B cell (primary cell): ENCODE data around the gene SERPINB1. TPM values are rescaled to one million over a fixed set of nuclear protein-coding genes. Genes with fewer than 3 reads are reported as not detected.

Experiments used
- ATAC-seq: fragments of 200-7000 bp; cut with Tn5 transposase; one replicate; pipeline ENCODE4 v1.10.0; 2021; ENCODE audit warnings: low read depth, mild to moderate bottlenecking, moderate number of reproducible peaks, moderate library complexity
- CTCF ChIA-PET: fragments of 350-600 bp; sonication (Branson Sonifier 250); formaldehyde crosslinking; loops from one replicate; lab custom pipeline; 2021; ENCODE audit warnings: antibody characterized with exemption, inconsistent platforms; lab: Charles Lee
- POLR2A ChIA-PET: fragments of 350-600 bp; sonication (Branson Sonifier 250); formaldehyde crosslinking; loops from one replicate; lab custom pipeline; 2021; ENCODE audit warnings: antibody characterized with exemption; lab: Charles Lee
- DNase-seq: peaks from one replicate; pipeline ENCODE4 v3.0.0; 2013
- H2AFZ ChIP-seq: 2 replicates; pipeline ENCODE4 v1.6.1; 2012; ENCODE audit warnings: mild to moderate bottlenecking, low read depth, low read length; ENCODE audit not compliant: insufficient read depth, poor library complexity, severe bottlenecking
- H3K27ac ChIP-seq, 2 donors: 1 replicate in 1 of 2; 2 replicates in 1 of 2; pipeline ENCODE4 v1.5.1; 2012 to 2013; ENCODE audit warnings: low read length in 2 of 2, mild to moderate bottlenecking in 2 of 2, moderate library complexity in 1 of 2
- H3K27me3 ChIP-seq, 4 experiments: fragments of 200-600 bp in 1 of 4; sonication (generic) in 1 of 4; replicated peaks in 1 of 4; 1 replicate in 2 of 4; 2 replicates in 2 of 4; pipeline versions ENCODE4 v1.6.1 to v1.7.0; 2013 to 2016; ENCODE audit warnings: low read length in 3 of 4, mild to moderate bottlenecking in 2 of 4, mixed read lengths in 1 of 4, moderate library complexity in 1 of 4; ENCODE audit not compliant: insufficient read depth in 4 of 4, control insufficient read depth in 3 of 4; ENCODE audit errors: control extremely low read depth in 1 of 4
- H3K36me3 ChIP-seq, 2 experiments: replicated peaks in 1 of 2; 1 replicate in 1 of 2; 2 replicates in 1 of 2; pipeline versions ENCODE4 v1.6.1 to v1.7.1; 2013; ENCODE audit warnings: low read length in 1 of 2; ENCODE audit not compliant: insufficient read depth in 2 of 2, control insufficient read depth in 1 of 2; ENCODE audit errors: control extremely low read depth in 1 of 2, extremely low read depth in 1 of 2
- H3K4me1 ChIP-seq, 2 donors: fragments of 200-600 bp in 1 of 2; sonication (generic) in 1 of 2; 1 replicate in 1 of 2; 2 replicates in 1 of 2; pipeline versions ENCODE4 v1.5.1 to v1.6.1; 2013 to 2017; ENCODE audit warnings: low read length in 2 of 2; ENCODE audit not compliant: control insufficient read depth in 2 of 2, insufficient read depth in 2 of 2
- H3K4me2 ChIP-seq: replicated peaks from 2 replicates; pipeline ENCODE3; 2012; ENCODE audit warnings: mild to moderate bottlenecking, low read depth, low read length; ENCODE audit not compliant: poor library complexity, severe bottlenecking
- H3K4me3 ChIP-seq, 5 experiments: fragments of 200-600 bp in 1 of 5; sonication (generic) in 1 of 5; 1 replicate in 3 of 5; 2 replicates in 2 of 5; pipeline versions ENCODE4 v1.5.1 to v1.7.0; 2011 to 2016; ENCODE audit warnings: low read length in 4 of 5, mild to moderate bottlenecking in 4 of 5, low read depth in 2 of 5, control low read depth in 1 of 5, moderate library complexity in 1 of 5; ENCODE audit not compliant: insufficient read depth in 1 of 5; ENCODE audit errors: control extremely low read depth in 1 of 5, extremely low read depth in 1 of 5
- H3K79me2 ChIP-seq: fragments of 200-600 bp; sonication (generic); one replicate; pipeline ENCODE4 v1.6.0; 2016; ENCODE audit warnings: low read length; ENCODE audit not compliant: control insufficient read depth, insufficient read depth
- H3K9ac ChIP-seq: fragments of 200-600 bp; sonication (generic); 2 replicates; pipeline ENCODE4 v1.6.1; 2017; ENCODE audit warnings: mild to moderate bottlenecking, low read length, moderate library complexity
- H3K9me3 ChIP-seq, 3 donors: one replicate each; pipeline versions ENCODE4 v1.6.1 to v1.7.1; 2013; ENCODE audit warnings: low read length in 2 of 3; ENCODE audit not compliant: control insufficient read depth in 2 of 3, insufficient read depth in 1 of 3; ENCODE audit errors: control extremely low read depth in 1 of 3
- H4K20me1 ChIP-seq: 2 replicates; pipeline ENCODE4 v1.6.0; 2012; ENCODE audit warnings: mild to moderate bottlenecking, low read length; ENCODE audit not compliant: insufficient read depth, control insufficient read depth, poor library complexity, severe bottlenecking
- H3K27ac Mint-ChIP-seq: one replicate; pipeline ENCODE4 v1.8.0; 2021; ENCODE audit warnings: mixed read lengths
- H3K27me3 Mint-ChIP-seq: one replicate; pipeline ENCODE4 v1.8.0; 2021; ENCODE audit warnings: mixed read lengths
- H3K4me1 Mint-ChIP-seq: one replicate; pipeline ENCODE4 v1.8.0; 2021; ENCODE audit warnings: mixed read lengths
- H3K4me3 Mint-ChIP-seq: one replicate; pipeline ENCODE4 v1.8.0; 2021; ENCODE audit warnings: mixed read lengths
- H3K9me3 Mint-ChIP-seq: one replicate; pipeline ENCODE4 v1.8.0; 2022; ENCODE audit warnings: mixed read lengths; ENCODE audit not compliant: insufficient read depth
- EZH2 ChIP-seq: IDR thresholded peaks from 2 replicates; pipeline ENCODE4 v1.6.1; 2012; ENCODE audit warnings: borderline replicate concordance, low read depth, mild to moderate bottlenecking, moderate library complexity, low read length; ENCODE audit not compliant: insufficient read depth, poor library complexity, severe bottlenecking
- WGBS: methylation state at CpG from one replicate; pipeline ENCODE4 v1.1.5; 2013; ENCODE audit warnings: missing lambda C conversion rate; ENCODE audit not compliant: insufficient coverage; 5-methylcytosine and 5-hydroxymethylcytosine counted together
- intact Hi-C: fragments of 100-400 bp; cut with micrococcal nuclease; formaldehyde crosslinking; loops from one replicate; pipeline ENCODE4 v1.10.0; 2022
- polyA plus RNA-seq: library from polyadenylated mRNA; depleted of rRNA; stranded (reverse); fragments of >200 nt; gene quantifications from 2 replicates; pipeline ENCODE4 v1.2.3, GENCODE V29; 2012
- total RNA-seq, 2 donors: library from RNA; stranded (reverse); fragments of 120-200 nt in 1 of 2; gene quantifications; 1 replicate in 1 of 2; 2 replicates in 1 of 2; pipeline versions ENCODE4 v1.2.3 to v1.2.4, GENCODE V29; 2013 to 2022
- TF ChIP-seq, protein P1 (sequence below): fragments of 200-600 bp; IDR thresholded peaks from one replicate; pipeline ENCODE4 v1.8.0; 2022; ENCODE audit warnings: antibody characterized with exemption, mild to moderate bottlenecking

SERPINB1 gene
- total and polyA plus RNA-seq, 2 donors (not counting 1 experiment from before 2014, with no cell fraction given), result 23.2 to 52.5 TPM

GRCh38 chr6:2857580-2858337 is 16.1 kb upstream of the SERPINB1 start:
- Histone ChIP-seq H3K9ac (peak overlapping the region; percentile 46), H3K4me1 (peaks cover 76 to 88% of the 10 kb centered on the region in 2 donors), H3K4me2 (peak overlapping the region; percentile 74), H3K79me2 (peaks cover 42% of the 10 kb centered on the region), H4K20me1 (no peaks in the 10 kb centered on the region), H2AFZ (peak overlapping the region; percentile 45), H3K9me3 (no peaks in the 10 kb centered on the region), H3K27me3 (no peaks in the 10 kb centered on the region), H3K27ac (peak overlapping the region; percentile 90 to 93), H3K4me3 (peak overlapping the region in 4 of 5 experiments; percentile 15 to 51 (median 38)), H3K36me3 (peaks cover 0 to 9% of the 10 kb centered on the region in 2 experiments)
- H3K27me3 Mint-ChIP-seq, result no peaks in the 10 kb centered on the region
- peak overlapping the region; percentile 89 for H3K4me3 Mint-ChIP-seq
- TF ChIP-seq, protein P1, sequence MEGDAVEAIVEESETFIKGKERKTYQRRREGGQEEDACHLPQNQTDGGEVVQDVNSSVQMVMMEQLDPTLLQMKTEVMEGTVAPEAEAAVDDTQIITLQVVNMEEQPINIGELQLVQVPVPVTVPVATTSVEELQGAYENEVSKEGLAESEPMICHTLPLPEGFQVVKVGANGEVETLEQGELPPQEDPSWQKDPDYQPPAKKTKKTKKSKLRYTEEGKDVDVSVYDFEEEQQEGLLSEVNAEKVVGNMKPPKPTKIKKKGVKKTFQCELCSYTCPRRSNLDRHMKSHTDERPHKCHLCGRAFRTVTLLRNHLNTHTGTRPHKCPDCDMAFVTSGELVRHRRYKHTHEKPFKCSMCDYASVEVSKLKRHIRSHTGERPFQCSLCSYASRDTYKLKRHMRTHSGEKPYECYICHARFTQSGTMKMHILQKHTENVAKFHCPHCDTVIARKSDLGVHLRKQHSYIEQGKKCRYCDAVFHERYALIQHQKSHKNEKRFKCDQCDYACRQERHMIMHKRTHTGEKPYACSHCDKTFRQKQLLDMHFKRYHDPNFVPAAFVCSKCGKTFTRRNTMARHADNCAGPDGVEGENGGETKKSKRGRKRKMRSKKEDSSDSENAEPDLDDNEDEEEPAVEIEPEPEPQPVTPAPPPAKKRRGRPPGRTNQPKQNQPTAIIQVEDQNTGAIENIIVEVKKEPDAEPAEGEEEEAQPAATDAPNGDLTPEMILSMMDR, result no peak
- no peak for TF ChIP-seq EZH2
- intact Hi-C loops, result loop anchor here (1.0 kb wide), 1 partner anchor 11 kb away; no protein-coding TSS in a partner anchor
- no peaks in the 10 kb centered on the region for H3K9me3 Mint-ChIP-seq
- ATAC-seq (peak; percentile 34), DNase-seq (peak; percentile 70)
- CTCF ChIA-PET, result interaction anchor here (0.7 to 5.1 kb wide), 12 partner anchors 8 to 133 kb away, joined by 3 to 67 read pairs (median 4); partner anchors contain the start of gene SERPINB1
- POLR2A ChIA-PET, result interaction anchor here (0.7 to 2.4 kb wide), 11 partner anchors 9 to 132 kb away, joined by 3 to 12 read pairs (median 5); partner anchors contain the start of gene SERPINB1
- H3K27ac Mint-ChIP-seq, result peak overlapping the region; percentile 98
- 6% methylated on average over 13 of the region's 18 CpGs for WGBS
- peaks cover 84% of the 10 kb centered on the region for H3K4me1 Mint-ChIP-seq
